Skin epidermis (tissue), 12 donors: Measurements from ENCODE around the gene B3GNT2.
"Not testable (repeated sequence)": the region's sequence is repeated elsewhere in the genome, so short reads cannot be mapped to it uniquely, and the experiment has no call there.

Source experiments
- H3K27ac ChIP-seq, 21 experiments: fragments of 200-600 bp; sonication (generic) in 11 of 21; one replicate each; pipeline ENCODE4 v1.5.0; 2020; ENCODE audit warnings: mild to moderate bottlenecking in 3 of 21, inconsistent platforms in 2 of 21, moderate library complexity in 2 of 21
- H3K4me3 ChIP-seq, 7 experiments: fragments of 200-600 bp; sonication (generic) in 2 of 7; one replicate each; pipeline ENCODE4 v1.5.0; 2020; ENCODE audit warnings: inconsistent platforms in 2 of 7, mild to moderate bottlenecking in 2 of 7, moderate library complexity in 1 of 7

The B3GNT2 gene

GRCh38 chr2:62224976-62225375 is 29.1 kb downstream of the B3GNT2 start:
- Histone ChIP-seq H3K27ac (no peak overlapping the region), H3K4me3 (no peak overlapping the region)

- Histone ChIP-seq H3K4me3 (no peak overlapping the region), H3K27ac (no peak overlapping the region)
Observed at GRCh38 chr2:62227386-62228075, 31.6 kb downstream of the B3GNT2 start.

GRCh38 chr2:62229082-62229605 is 33.2 kb downstream of the B3GNT2 start:
- no peak overlapping the region for H3K27ac ChIP-seq
- no peak overlapping the region for H3K4me3 ChIP-seq

GRCh38 chr2:62231541-62231940 is 35.6 kb downstream of the B3GNT2 start:
- Histone ChIP-seq H3K27ac (no peak overlapping the region), H3K4me3 (no peak overlapping the region)

- Histone ChIP-seq H3K27ac (no peak overlapping the region), H3K4me3 (no peak overlapping the region)
Observed at GRCh38 chr2:62234755-62235655, 39.1 kb downstream of the B3GNT2 start.

- Histone ChIP-seq H3K4me3 (no peak overlapping the region), H3K27ac (no peak overlapping the region)
Observed at GRCh38 chr2:62236499-62236898, 40.6 kb downstream of the B3GNT2 start.

DNA sequence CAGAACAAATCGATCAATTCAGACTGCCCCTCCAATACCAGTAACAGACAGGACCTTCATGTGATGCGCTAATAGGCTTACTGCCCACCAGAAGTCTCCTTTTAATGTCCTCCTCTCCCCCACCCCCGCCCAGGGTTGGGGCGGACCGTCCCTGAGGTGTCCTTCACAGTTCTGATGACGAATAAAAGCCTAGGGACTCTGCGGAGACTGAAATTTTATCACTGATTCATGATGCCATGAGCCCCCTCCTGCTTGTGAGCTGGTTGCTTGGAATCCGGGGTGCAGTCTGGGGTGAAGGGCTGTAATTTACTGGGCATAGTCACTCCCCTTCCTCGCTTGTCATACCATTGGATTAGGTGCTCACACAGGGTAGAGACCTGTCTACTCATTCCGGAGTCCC is 42.3 kb downstream of the B3GNT2 start:
- no peak overlapping the region for H3K27ac ChIP-seq
- H3K4me3 ChIP-seq = no peak overlapping the region

GRCh38 chr2:62240546-62240945 is 44.6 kb downstream of the B3GNT2 start:
- H3K27ac ChIP-seq = no peak overlapping the region
- no peak overlapping the region for H3K4me3 ChIP-seq

GRCh38 chr2:62243983-62244382 is 48.1 kb downstream of the B3GNT2 start:
- no peak overlapping the region for H3K4me3 ChIP-seq
- no peak overlapping the region for H3K27ac ChIP-seq

DNA sequence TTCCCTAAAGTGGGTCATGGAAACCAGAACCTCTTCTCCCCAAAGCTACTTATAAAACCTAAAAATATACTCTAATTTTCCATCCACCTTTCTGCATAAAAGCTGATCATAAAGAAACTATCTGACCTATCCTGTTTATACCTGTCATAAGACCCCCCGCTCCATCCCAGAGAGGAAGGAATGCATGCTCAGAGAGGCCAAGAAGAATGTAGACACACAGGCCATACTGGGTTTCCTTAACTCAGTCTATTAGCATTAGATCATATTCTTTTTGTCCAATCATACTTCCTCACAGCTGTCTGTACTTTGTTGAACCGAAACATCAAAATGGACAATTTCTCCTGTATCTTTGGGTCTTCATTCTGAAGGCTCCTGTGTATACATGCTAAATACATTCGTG is 52.3 kb downstream of the B3GNT2 start:
- no peak overlapping the region for H3K4me3 ChIP-seq
- no peak overlapping the region for H3K27ac ChIP-seq

- no peak overlapping the region for H3K27ac ChIP-seq
- no peak overlapping the region for H3K4me3 ChIP-seq
Observed at GRCh38 chr2:62250239-62250638, 54.3 kb downstream of the B3GNT2 start.

GRCh38 chr2:62254424-62255266 is 58.7 kb downstream of the B3GNT2 start:
- Histone ChIP-seq H3K27ac (peak overlapping the region in 1 of 21 experiments; percentile 41), H3K4me3 (no peak overlapping the region)

GRCh38 chr2:62257466-62257865 is 61.6 kb downstream of the B3GNT2 start:
- Histone ChIP-seq H3K27ac (no peak overlapping the region), H3K4me3 (no peak overlapping the region)

GRCh38 chr2:62263076-62263715 is 67.3 kb downstream of the B3GNT2 start:
- no peak overlapping the region for H3K27ac ChIP-seq
- no peak overlapping the region for H3K4me3 ChIP-seq

- peak overlapping the region in 4 of 21 experiments; percentile 21 to 69 (median 40) for H3K27ac ChIP-seq
- H3K4me3 ChIP-seq = no peak overlapping the region
Observed at GRCh38 chr2:62264186-62264585, 68.3 kb downstream of the B3GNT2 start.

- no peak overlapping the region for H3K4me3 ChIP-seq
- H3K27ac ChIP-seq = peak overlapping the region in 4 of 21 experiments; percentile 11 to 69 (median 34)
Observed at GRCh38 chr2:62265106-62265505, 69.2 kb downstream of the B3GNT2 start.

- H3K27ac ChIP-seq = peak overlapping the region in 3 of 21 experiments; percentile 17 to 58 (median 41)
- H3K4me3 ChIP-seq = no peak overlapping the region
Observed at GRCh38 chr2:62266433-62267038, 70.6 kb downstream of the B3GNT2 start.

DNA sequence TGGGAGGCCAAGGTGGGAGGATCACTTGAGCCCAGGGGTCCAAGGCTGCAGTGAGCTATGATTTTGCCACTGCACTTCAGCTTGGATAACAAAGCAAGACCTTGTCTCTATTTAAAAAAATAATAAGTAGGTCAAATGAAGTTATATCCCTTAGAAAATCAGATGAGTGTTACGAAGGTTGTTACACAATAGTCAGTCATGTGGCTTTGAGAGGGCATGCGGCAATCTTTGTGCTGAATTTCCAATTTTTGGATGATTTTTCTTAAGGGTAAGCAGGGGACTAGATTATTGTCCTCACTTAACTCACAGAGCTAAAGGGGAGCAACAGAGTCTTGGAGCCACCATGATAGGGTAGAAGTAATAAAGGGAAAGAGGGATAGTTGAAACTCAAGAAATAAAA is 71.8 kb downstream of the B3GNT2 start:
- H3K27ac ChIP-seq = peak overlapping the region in 3 of 21 experiments; percentile 11 to 45 (median 17)
- H3K4me3 ChIP-seq = no peak overlapping the region

DNA sequence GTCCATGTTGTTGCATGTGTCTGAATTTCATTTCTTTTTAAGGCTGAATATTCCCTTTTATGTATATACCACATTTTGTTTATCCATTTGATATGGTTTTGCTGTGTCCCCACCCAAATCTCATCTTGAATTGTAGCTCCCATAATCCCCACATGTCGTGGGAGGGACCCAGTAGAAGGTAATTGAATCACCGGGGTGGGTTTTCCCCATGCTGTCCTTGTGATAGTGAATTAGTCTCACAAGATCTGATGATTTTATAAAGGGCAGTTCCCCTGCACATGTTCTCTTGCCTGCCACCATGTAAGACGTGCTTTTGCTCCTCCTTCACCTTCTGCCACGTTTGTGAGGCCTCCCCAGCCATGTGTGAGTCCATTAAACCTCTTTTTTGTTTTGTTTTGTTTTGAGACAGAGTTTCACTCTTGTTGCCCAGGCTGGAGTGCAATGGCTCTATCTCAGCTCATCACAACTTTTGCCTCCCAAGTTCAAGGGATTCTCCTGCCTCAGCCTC is 72.8 kb downstream of the B3GNT2 start:
- H3K4me3 ChIP-seq, H3K27ac ChIP-seq: not testable (repeated sequence)
